Measurements from ENCODE around the gene MLLT6. TPM values are rescaled to one million over a fixed set of nuclear protein-coding genes. Genes with fewer than 3 reads are reported as not detected.

The MLLT6 gene
- total and polyA plus RNA-seq, 2 of the 13 experiments (the other 11 are each of a cell fraction or from before 2014, with no cell fraction given), result 50.7 to 69.5 TPM

GRCh38 chr17:38674749-38675615 is 30.1 kb upstream of the MLLT6 start, which contains the start of gene EPOP (continued):
- TF ChIP-seq CREB1 (IDR thresholded peaks at IDR 0.05), result peak; percentile 76
- no peak; the same call in 1 of the 2 replicates for TF ChIP-seq CREB1 (CRISPR knock-in tag; IDR thresholded peaks at IDR 0.05)
- TF ChIP-seq ZFYVE20 (CRISPR knock-in tag; IDR thresholded peaks at IDR 0.05; ENCODE audit: borderline replicate concordance, low read depth), result peak; percentile 78; the same call in 1 of the 2 replicates
- TF ChIP-seq ZNF550 (CRISPR knock-in tag; IDR thresholded peaks at IDR 0.05; ENCODE audit: borderline replicate concordance), result no peak
- TF ChIP-seq CSRNP2 (CRISPR knock-in tag; conservative IDR thresholded peaks at IDR 0.05; ENCODE audit: low read depth), result no peak
- peak; percentile 12 to 83; a peak in 1 of 4 replicates for TF ChIP-seq HMGXB4 (CRISPR knock-in tag; IDR thresholded peaks at IDR 0.05; ENCODE audit: borderline replicate concordance in 1 of 2, low read depth in 1 of 2)
- peak; percentile 71 for TF ChIP-seq KMT2B (CRISPR knock-in tag; IDR thresholded peaks at IDR 0.05)
- TF ChIP-seq ZNF766 (CRISPR knock-in tag; IDR thresholded peaks at IDR 0.05; ENCODE audit: borderline replicate concordance), result peak; percentile 85
- 0 out of 2 replicates have a peak, but pooled peaks have one; percentile 52 for TF ChIP-seq ZNF503 (CRISPR knock-in tag; IDR thresholded peaks at IDR 0.05)
- TF ChIP-seq RBM22 (optimal IDR thresholded peaks at IDR 0.05; ENCODE audit: low read length), result no peak
- TF ChIP-seq HNRNPK (IDR thresholded peaks at IDR 0.05; ENCODE audit: low read depth, low read length, poor library complexity, severe bottlenecking), result peak; percentile 81
- TF ChIP-seq HHEX (CRISPR knock-in tag; IDR thresholded peaks at IDR 0.05), result no peak
- TF ChIP-seq GABPA (IDR thresholded peaks at IDR 0.05; ENCODE audit: low read depth, low read length), result no peak
- TF ChIP-seq GABPA (CRISPR knock-in tag; IDR thresholded peaks at IDR 0.05; ENCODE audit: low read depth), result no peak
- TF ChIP-seq FUBP1 (CRISPR knock-in tag; IDR thresholded peaks at IDR 0.05; ENCODE audit: borderline replicate concordance), result no peak
- TF ChIP-seq REL (CRISPR knock-in tag; conservative IDR thresholded peaks at IDR 0.05), result peak; percentile 98
- TF ChIP-seq ATM (IDR thresholded peaks at IDR 0.05; ENCODE audit: borderline replicate concordance), result no peak
- peak; percentile 54 for TF ChIP-seq ZNF335 (CRISPR knock-in tag; IDR thresholded peaks at IDR 0.05)
- TF ChIP-seq ZNF770 (CRISPR knock-in tag; IDR thresholded peaks at IDR 0.05), result no peak; the same call in 1 of the 2 replicates

Data from HepG2 (cell line).